OCI-LY3 (cell line): ENCODE measurements around the gene TNFRSF18.

Experiments
- H2AFZ ChIP-seq: fragments of 200-600, 300-600 bp; shearing (Covaris generic); 2 replicates; pipeline ENCODE4 v1.6.0; 2014; ENCODE audit warnings: antibody characterized with exemption, low read depth, low read length
- H3K27ac ChIP-seq: fragments of 200-600, 300-600 bp; sonication (generic); 2 replicates; pipeline ENCODE4 v1.5.1; 2014; ENCODE audit warnings: mild to moderate bottlenecking, low read length, moderate library complexity, mixed read lengths
- H3K27me3 ChIP-seq: fragments of 200-600, 300-600 bp; sonication (generic); 2 replicates; pipeline ENCODE4 v1.6.1; 2014; ENCODE audit warnings: low read depth, low read length, mixed read lengths
- H3K36me3 ChIP-seq: fragments of 200-600, 300-600 bp; sonication (generic); replicated peaks from 2 replicates; pipeline ENCODE3; 2014; ENCODE audit warnings: low read depth, low read length, mixed read lengths
- H3K4me1 ChIP-seq: fragments of 300-600, 200-600 bp; sonication (generic); 2 replicates; pipeline ENCODE4 v1.6.1; 2014; ENCODE audit warnings: low read length, mixed read lengths
- H3K4me2 ChIP-seq: fragments of 200-600, 300-600 bp; sonication (generic); 2 replicates; pipeline ENCODE4 v1.6.1; 2014; ENCODE audit warnings: low read length, mixed read lengths
- H3K4me3 ChIP-seq: fragments of 300-600, 200-600 bp; sonication (generic); 2 replicates; pipeline ENCODE4 v1.5.1; 2014; ENCODE audit warnings: antibody characterized with exemption, mild to moderate bottlenecking, low read length, moderate library complexity
- H3K79me2 ChIP-seq: fragments of 300-600, 200-600 bp; shearing (Covaris generic); 2 replicates; pipeline ENCODE4 v1.6.1; 2014; ENCODE audit warnings: mild to moderate bottlenecking, low read length, mixed read lengths
- H3K9ac ChIP-seq: fragments of 300-600, 200-600 bp; shearing (Covaris generic); 2 replicates; pipeline ENCODE4 v1.6.0; 2014; ENCODE audit warnings: mild to moderate bottlenecking, low read length, moderate library complexity
- H3K9me3 ChIP-seq: fragments of 200-600, 300-600 bp; shearing (Covaris generic); 2 replicates; pipeline ENCODE4 v1.6.1; 2014; ENCODE audit warnings: low read length, mixed read lengths; ENCODE audit not compliant: insufficient read depth
- H4K20me1 ChIP-seq: fragments of 200-600, 300-600 bp; sonication (generic); 2 replicates; pipeline ENCODE4 v1.6.1; 2016; ENCODE audit warnings: low read length, mixed read lengths; ENCODE audit not compliant: insufficient read depth
- CTCF ChIP-seq: fragments of 200-600, 300-600 bp; sonication (generic); IDR thresholded peaks from 2 replicates; pipeline ENCODE4 v1.5.1; 2014; ENCODE audit warnings: antibody characterized with exemption, low read length, low read depth
- EZH2phosphoT487 ChIP-seq: fragments of 200-600 bp; shearing (Covaris generic); IDR thresholded peaks from 2 replicates; pipeline ENCODE4 v1.6.1; 2018; ENCODE audit warnings: antibody characterized with exemption, mixed run types, low read depth

TNFRSF18 gene

GRCh38 chr1:1191734-1192133 is 14.7 kb downstream of the TNFRSF18 start:
- Histone ChIP-seq H3K9ac (no peak overlapping the region), H3K27ac (no peak overlapping the region), H3K4me1 (no peaks in the 10 kb centered on the region), H3K79me2 (no peaks in the 10 kb centered on the region), H3K9me3 (0 out of 2 replicates have a peak, but pooled peaks cover 5% of the 10 kb centered on the region), H4K20me1 (no peaks in the 10 kb centered on the region), H2AFZ (no peak overlapping the region), H3K4me3 (no peak overlapping the region), H3K36me3 (no peaks in the 10 kb centered on the region), H3K27me3 (peaks cover 16% of the 10 kb centered on the region), H3K4me2 (no peak overlapping the region)
- TF ChIP-seq EZH2phosphoT487 (no peak), CTCF (no peak)

- no peak overlapping the region for H3K27ac ChIP-seq
- peaks cover 12% of the 10 kb centered on the region for H3K27me3 ChIP-seq
- TF ChIP-seq CTCF (no peak), EZH2phosphoT487 (no peak)
- no peak overlapping the region for H3K4me2 ChIP-seq
- H4K20me1 ChIP-seq, result no peaks in the 10 kb centered on the region
- H3K4me1 ChIP-seq, result no peaks in the 10 kb centered on the region
- no peak overlapping the region for H3K4me3 ChIP-seq
- no peak overlapping the region for H2AFZ ChIP-seq
- H3K9ac ChIP-seq, result no peak overlapping the region
- H3K36me3 ChIP-seq, result no peaks in the 10 kb centered on the region
- no peaks in the 10 kb centered on the region for H3K9me3 ChIP-seq
- no peaks in the 10 kb centered on the region for H3K79me2 ChIP-seq
Observed at GRCh38 chr1:1189111-1189510, 17.3 kb downstream of the TNFRSF18 start.

GRCh38 chr1:1187938-1188337 is 18.5 kb downstream of the TNFRSF18 start:
- Histone ChIP-seq H3K36me3 (no peaks in the 10 kb centered on the region), H2AFZ (no peak overlapping the region), H3K79me2 (no peaks in the 10 kb centered on the region), H3K4me1 (no peaks in the 10 kb centered on the region), H3K27ac (no peak overlapping the region), H3K4me2 (no peak overlapping the region), H3K9me3 (no peaks in the 10 kb centered on the region), H3K4me3 (no peak overlapping the region), H3K27me3 (peaks cover 12% of the 10 kb centered on the region), H4K20me1 (no peaks in the 10 kb centered on the region), H3K9ac (no peak overlapping the region)
- TF ChIP-seq EZH2phosphoT487 (no peak), CTCF (no peak)

GRCh38 chr1:1185101-1185765 is 21.2 kb downstream of the TNFRSF18 start:
- no peak overlapping the region for H3K9ac ChIP-seq

More at GRCh38 chr1:1185101-1185765, 21.2 kb downstream of the TNFRSF18 start:
- Histone ChIP-seq H3K4me2 (no peak overlapping the region), H3K79me2 (no peaks in the 10 kb centered on the region), H3K27ac (no peak overlapping the region), H3K36me3 (no peaks in the 10 kb centered on the region), H4K20me1 (no peaks in the 10 kb centered on the region), H3K4me1 (no peaks in the 10 kb centered on the region), H2AFZ (no peak overlapping the region), H3K4me3 (no peak overlapping the region), H3K9me3 (no peaks in the 10 kb centered on the region), H3K27me3 (peaks cover 12% of the 10 kb centered on the region)
- TF ChIP-seq CTCF, result no peak
- no peak for TF ChIP-seq EZH2phosphoT487
